Measurements from ENCODE around the gene FCHSD2.

FCHSD2 gene

DNA sequence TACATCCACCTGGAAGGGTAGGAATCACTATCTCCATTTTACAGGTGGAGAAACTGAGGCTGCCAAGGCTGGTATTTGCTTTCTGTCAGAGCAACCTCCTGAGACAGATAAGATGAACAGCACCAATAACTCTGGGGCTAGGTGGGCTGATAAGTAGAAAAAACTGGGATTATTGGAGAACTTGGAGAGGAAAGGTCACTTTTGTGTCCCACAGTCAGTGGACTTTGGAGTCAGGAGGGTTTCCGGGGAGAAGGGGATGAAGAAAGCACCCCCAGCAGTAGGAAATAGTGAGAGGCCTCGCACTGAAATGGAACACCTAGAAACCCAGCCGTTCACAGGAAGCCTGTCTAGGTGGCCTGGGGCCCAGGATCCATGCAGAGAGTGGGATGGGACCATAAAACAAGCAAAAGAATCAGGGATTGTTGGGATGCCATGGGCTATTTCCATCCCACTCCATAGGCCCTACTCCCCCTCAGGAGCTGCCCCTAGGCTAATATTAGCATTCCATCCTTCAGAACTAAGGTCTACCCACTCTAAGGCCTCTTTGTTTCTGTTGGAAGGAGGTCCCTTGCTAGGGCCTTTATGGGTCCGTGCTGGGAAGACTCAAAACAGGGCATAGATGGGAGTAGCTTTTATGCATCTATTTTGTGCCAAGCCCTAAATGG, 31.0 kb upstream of the FCHSD2 start:
- DNase-seq (ENCODE audit: low read depth), result no peak

- no peak for DNase-seq (ENCODE audit: low read depth)
Measured at GRCh38 chr11:73171436-73172161, 29.5 kb upstream of the FCHSD2 start.

DNA sequence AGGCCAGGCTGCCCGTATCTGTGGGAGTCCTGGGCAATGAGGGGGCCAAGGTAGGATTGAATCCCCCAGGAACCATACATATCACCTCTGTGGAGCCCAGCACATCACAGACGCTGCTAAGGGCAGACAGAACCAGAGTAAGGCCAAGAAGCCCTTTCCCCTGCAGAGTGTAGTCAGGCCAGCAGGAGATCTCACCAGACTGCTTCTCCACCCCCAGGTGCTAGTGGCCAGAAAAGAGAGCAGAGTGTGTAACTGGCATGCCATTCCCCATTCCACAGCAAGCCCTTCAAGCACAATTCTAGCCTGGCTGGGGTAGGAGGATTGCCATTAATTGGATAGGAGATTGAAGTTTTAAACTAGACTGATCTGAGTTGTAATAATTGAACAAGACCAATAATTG, 28.0 kb upstream of the FCHSD2 start:
- DNase-seq (ENCODE audit: low read depth), result no peak

GRCh38 chr11:73168925-73169579, 26.9 kb upstream of the FCHSD2 start:
- no peak for DNase-seq (ENCODE audit: low read depth)

DNA sequence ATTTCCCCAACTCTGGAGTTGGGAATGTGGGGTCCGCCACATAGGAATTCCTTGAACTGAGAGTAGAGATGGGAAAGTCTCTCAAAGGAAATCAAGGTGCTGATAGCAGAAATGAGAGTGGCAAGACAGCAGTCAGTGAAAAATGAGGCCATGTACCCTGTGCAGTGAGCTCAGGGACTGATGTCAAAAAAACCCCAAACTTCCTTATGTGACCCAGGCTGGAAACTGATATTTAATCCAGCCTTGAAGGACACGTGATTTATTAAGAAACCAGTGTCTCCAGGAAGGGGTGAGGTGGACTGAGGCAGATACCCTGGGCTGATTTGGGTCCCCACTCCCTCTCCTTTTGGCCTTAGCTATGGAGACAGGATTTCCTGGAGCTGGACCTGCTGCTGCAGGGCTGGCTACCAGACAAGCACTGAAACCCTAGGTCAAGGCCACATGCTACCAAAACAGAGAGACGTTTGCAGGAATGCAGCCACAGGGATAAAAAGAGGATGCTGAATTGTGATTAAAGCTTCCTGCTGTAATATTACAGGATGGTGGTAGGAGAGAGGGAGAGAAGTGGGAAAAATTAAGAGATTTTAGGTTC, 25.3 kb upstream of the FCHSD2 start:
- no peak for DNase-seq (ENCODE audit: low read depth)

GRCh38 chr11:73164803-73165540, 22.9 kb upstream of the FCHSD2 start:
- no peak for DNase-seq (ENCODE audit: low read depth)

GRCh38 chr11:73163638-73164174, 21.6 kb upstream of the FCHSD2 start:
- no peak for DNase-seq (ENCODE audit: low read depth)

- DNase-seq (ENCODE audit: low read depth), result no peak
Measured at GRCh38 chr11:73162196-73162740, 20.1 kb upstream of the FCHSD2 start.

- DNase-seq (ENCODE audit: low read depth), result no peak
Measured at GRCh38 chr11:73160005-73160760, 18.1 kb upstream of the FCHSD2 start.

DNA sequence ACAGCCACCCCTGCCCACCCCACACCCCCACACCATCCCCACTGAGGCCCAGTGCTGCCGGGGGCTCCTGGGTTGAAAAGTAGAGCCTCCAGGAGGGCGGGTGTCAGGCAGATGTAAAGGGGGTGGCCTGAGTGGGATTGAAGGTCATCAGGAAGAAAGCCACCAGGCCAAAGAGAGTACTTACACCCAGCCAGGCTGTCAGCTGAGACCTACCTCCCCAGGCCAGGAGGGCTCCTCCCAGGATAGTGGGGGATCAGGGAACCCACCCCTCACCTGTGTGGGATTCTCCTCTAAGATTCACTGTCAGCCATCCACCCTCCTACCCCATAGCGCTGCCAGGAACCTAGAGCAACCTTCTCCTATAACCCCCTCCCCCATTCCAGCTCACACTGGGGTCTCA, 17.2 kb upstream of the FCHSD2 start:
- DNase-seq (ENCODE audit: low read depth), result no peak

- DNase-seq (ENCODE audit: low read depth), result no peak
Measured at GRCh38 chr11:73158356-73159051, 16.4 kb upstream of the FCHSD2 start.

DNA sequence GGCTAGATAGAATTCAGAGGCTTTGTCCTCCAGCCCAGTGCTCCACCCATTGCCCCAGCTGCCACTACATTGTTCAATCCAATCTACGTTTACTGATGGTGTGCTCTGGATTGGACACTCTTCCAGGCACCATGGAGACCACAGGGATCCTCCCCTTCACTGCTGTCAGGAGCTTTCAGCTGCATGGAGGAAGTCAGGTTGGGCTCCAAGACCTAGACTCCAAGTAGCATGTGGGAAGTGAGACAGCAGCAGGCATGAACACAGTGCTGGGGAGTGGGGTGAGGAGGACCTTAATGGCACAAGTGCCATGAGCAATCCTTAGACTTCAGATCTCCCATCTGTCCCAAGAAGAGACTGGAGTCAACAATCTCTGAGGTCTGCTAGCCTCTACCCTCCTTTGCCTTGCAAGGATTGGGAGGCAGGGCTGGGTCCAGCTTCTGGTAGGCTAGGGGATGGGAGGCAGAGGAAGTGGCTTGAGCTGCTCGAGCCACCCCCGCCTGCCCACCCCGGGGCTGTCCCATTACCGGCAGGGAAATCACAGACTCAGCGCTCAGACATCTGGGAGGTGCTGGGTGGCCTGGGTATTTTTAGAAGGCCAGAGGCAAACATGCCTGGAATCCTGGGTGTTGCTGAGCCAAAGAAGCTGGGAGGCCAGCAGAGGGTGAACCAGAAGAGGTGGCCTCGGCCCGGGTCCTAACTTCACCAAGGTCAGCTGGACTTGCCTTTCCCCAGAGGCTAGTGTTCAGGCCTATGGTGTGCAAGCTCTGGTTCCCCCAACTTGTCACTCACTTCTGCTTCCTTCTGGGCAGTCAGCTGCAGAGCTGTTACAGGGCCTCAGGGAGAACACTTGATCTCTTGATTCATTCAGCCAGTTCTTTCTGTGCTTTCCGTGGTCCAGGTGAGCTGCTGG, 15.2 kb upstream of the FCHSD2 start:
- DNase-seq (ENCODE audit: low read depth), result no peak

DNA sequence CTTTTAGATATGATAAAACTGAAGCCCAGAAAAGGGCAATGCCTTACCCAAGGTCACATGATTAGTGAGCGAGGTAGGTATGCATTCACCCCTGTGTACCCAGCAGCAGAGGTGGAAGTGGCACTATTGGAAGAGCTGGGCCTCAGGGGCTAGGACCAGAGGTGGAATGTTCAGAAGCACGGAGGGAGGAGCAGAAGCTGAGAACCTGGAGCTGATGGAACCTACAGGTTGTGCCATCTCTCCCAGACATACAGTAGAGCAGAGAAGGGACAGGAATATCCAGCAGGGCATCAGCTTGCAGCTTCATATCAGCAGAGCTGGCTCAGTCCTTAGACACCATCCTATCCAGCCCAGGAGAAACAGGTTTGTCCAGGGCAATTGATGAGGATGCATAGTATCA, 14.6 kb upstream of the FCHSD2 start:
- no peak for DNase-seq (ENCODE audit: low read depth)

DNA sequence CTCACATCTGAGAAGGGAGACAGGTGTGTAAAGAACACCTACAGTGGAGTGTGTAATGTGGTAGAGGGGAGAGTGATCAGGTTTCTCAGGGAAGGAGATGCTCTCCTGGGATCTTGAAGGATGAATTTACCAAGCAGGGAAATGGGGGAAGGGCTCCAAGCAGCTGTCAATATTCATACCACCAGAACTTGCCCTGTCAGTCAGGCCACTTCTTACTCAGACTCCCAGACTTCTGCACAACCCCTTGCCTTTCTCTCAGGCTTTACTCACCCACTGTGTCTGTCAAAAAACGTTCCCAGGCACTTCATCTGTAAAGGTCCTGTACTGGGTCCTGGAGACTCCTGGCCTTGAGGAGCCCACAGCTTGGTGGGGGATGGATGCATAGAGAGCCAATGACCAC, 14.0 kb upstream of the FCHSD2 start:
- no peak for DNase-seq (ENCODE audit: low read depth)

- DNase-seq (ENCODE audit: low read depth), result no peak
Measured at GRCh38 chr11:73155102-73155501, 13.0 kb upstream of the FCHSD2 start.

DNA sequence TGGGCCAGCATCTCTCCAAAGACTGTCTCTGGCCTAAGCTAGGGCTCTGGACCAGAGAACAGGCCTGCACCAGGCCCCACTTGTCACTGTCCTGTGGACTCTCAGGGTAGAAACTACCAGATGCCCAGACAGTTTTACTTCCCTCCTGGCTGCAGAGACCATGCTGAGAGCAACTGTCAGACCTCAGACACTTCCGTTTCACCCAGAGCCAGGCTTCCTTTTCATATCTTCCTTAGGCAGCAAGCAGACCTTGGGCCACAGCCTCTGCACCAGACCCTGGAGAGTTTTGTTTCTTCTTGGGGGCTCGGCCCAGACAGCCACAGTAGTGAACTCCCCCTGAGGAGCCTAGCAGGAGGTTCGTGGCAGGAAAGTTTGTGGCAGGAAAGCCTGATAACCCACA, 12.1 kb upstream of the FCHSD2 start:
- DNase-seq (ENCODE audit: low read depth), result no peak

DNA sequence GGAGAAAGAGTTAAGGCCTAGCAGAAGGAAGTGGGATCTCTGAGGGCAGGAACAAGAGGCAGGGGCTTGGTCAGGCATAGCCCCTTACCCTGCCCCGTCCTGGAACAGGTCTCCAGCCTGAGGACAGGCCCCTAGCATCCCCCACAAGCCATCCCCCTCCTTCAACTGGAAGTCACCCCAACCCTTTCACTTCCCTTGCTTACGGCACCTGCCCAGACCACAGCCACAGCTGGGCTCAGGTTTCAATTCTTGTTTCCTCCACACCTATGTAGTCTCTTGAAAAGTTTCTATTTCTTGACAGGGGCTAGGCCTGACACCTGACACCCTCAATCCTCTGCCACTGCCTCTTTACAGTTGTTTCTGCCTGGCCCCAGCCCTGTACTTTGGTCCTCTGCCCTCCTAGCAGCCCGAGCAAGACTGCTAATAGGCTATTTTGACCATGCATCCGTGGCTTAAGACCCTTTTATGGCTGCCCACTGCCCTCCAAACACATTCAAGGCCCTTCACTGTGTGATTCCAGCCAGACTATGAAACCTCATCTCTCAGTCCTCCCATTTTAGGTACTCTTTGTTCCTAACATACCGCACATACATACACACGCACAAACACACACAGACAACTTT, 10.9 kb upstream of the FCHSD2 start:
- DNase-seq (ENCODE audit: low read depth), result peak; percentile 17

DNA sequence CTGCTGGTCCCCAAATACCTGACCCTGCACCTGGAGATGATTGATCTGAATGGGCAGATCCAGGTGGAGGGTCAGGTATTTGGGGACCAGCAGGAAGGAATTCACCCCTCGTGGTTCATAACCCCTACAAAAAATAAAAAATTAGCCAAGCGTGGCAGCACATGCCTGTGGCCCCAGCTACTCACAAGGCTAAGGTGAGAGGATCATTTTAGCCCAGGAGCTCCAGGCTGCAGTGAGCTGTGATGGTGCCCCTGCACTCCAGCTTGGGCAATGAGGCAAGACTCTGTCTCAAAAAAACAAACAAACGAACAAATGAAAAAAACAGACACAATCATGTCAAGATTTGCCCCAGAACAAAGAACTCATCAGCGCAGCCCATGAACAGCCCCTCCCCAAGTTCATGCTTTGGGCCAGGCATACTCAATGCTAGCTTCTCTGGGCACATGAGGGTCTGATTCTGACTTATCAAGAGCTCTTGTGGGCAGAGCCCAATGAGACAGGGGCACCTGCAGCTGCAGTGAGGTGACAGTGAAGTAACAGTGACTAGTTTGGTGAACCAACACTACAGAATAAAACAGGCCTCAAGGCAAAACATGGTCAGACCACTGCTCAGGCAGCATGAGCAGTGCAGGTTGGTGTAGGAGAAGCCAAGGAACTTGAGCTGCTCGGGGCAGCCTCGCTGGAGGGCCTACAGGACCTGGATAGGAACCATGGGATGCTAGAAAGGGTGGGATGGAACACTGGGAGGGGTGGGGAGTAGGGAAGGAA, 10.2 kb upstream of the FCHSD2 start:
- no peak for DNase-seq (ENCODE audit: low read depth)

Data from activated T-cell treated with anti-CD3 and anti-CD28 coated beads for 48 hours (primary cell).